ENCODE results near the gene TMTC1.

- TF ChIP-seq EP300 (IDR thresholded peaks at IDR 0.05) (no peak), CTCF (IDR thresholded peaks at IDR 0.05) (no peak), POLR2AphosphoS5 (IDR thresholded peaks at IDR 0.05) (no peak)
Observed at GRCh38 chr12:29612912-29613311, 170.8 kb downstream of the TMTC1 start.
